HepG2 (cell line): Measurements from ENCODE around the gene IL1R1. TPM values are rescaled to one million over a fixed set of nuclear protein-coding genes. Genes with fewer than 3 reads are reported as not detected.

Experiments used
- ATF7-NPFF ChIP-seq: sonication (generic); formaldehyde crosslinking; IDR thresholded peaks from 2 replicates; pipeline ENCODE4 v1.8.1; 2023; ENCODE audit warnings: mild to moderate bottlenecking, low read depth, missing genetic modification reagents, moderate library complexity
- BORCS8-MEF2B ChIP-seq: sonication (generic); formaldehyde crosslinking; IDR thresholded peaks from 2 replicates; pipeline ENCODE4 v1.8.0; 2022; ENCODE audit warnings: mild to moderate bottlenecking, missing genetic modification reagents
- HNF4A ChIP-seq: sonication (generic); formaldehyde crosslinking; IDR thresholded peaks from 2 replicates; pipeline ENCODE4 v1.4.0; 2020; ENCODE audit warnings: missing genetic modification reagents
- KLF16 ChIP-seq, 2 experiments: sonication (generic) in 1 of 2; formaldehyde crosslinking in 1 of 2; IDR thresholded peaks; 2 replicates each; pipeline versions ENCODE4 v1.6.1 to v1.8.0; 2016 to 2023; ENCODE audit warnings: missing genetic modification reagents in 2 of 2, missing compliant biosample characterization in 1 of 2
- MXD3 ChIP-seq: IDR thresholded peaks from 2 replicates; pipeline ENCODE4 v1.6.1; 2016; ENCODE audit warnings: mild to moderate bottlenecking, missing biosample characterization, missing genetic modification reagents
- REST ChIP-seq, 2 experiments: IDR thresholded peaks; 2 replicates each; pipeline ENCODE4 v1.6.1; 2011 to 2012; ENCODE audit warnings: low read length in 2 of 2, borderline replicate concordance in 1 of 2, low read depth in 1 of 2, mild to moderate bottlenecking in 1 of 2, moderate library complexity in 1 of 2
- ZFP36 ChIP-seq: fragments of 150-350 bp; IDR thresholded peaks from 2 replicates; pipeline ENCODE4 v1.6.1; 2018; ENCODE audit warnings: borderline replicate concordance, low read length, low read depth; ENCODE audit not compliant: partially characterized antibody
- ZNF513 ChIP-seq: sonication (generic); formaldehyde crosslinking; conservative IDR thresholded peaks from 2 replicates; pipeline ENCODE4 v1.5.0; 2020; ENCODE audit warnings: missing genetic modification reagents
- ZNF670 ChIP-seq: sonication (generic); formaldehyde crosslinking; IDR thresholded peaks from 2 replicates; pipeline ENCODE4 v1.8.0; 2022; ENCODE audit warnings: mild to moderate bottlenecking, missing genetic modification reagents, borderline replicate concordance
- polyA plus RNA-seq, 8 experiments: library from polyadenylated mRNA; depleted of rRNA in 3 of 8; stranded (reverse) in 7 of 8; unstranded in 1 of 8; fragments of >200 nt; fragmentation: Illumina TruSeq in 4 of 8; extraction: Trizol in 4 of 8; gene quantifications; 2 replicates each; pipeline versions ENCODE4 v1.2.1 to v1.2.3, GENCODE V29; 2011 to 2016; ENCODE audit warnings: low read depth in 4 of 8, missing spikeins in 1 of 8, mixed read lengths in 1 of 8; ENCODE audit not compliant: insufficient read depth in 1 of 8
- total RNA-seq, 5 experiments: library from RNA; depleted of rRNA; stranded (reverse); fragments of >200 nt; fragmentation: Illumina TruSeq; extraction: Trizol; gene quantifications; 2 replicates each; pipeline ENCODE4 v1.2.3, GENCODE V29; 2016; ENCODE audit warnings: low read depth in 1 of 5

The IL1R1 gene
- total and polyA plus RNA-seq, 2 of the 13 experiments (the other 11 are each of a cell fraction or from before 2014, with no cell fraction given) = 38.0 to 93.1 TPM

GRCh38 chr2:102137138-102137537, 5.4 kb upstream of the IL1R1 start (continued):
- TF ChIP-seq ATF7-NPFF (CRISPR knock-in tag) = no peak
- TF ChIP-seq ZNF513 (CRISPR knock-in tag) = no peak
- no peak for TF ChIP-seq HNF4A (CRISPR knock-in tag)
- TF ChIP-seq BORCS8-MEF2B (CRISPR knock-in tag) = no peak
- no peak for TF ChIP-seq ZNF670 (CRISPR knock-in tag)
- no peak for TF ChIP-seq ZFP36
- TF ChIP-seq REST (IDR thresholded peaks at IDR 0.05; ENCODE audit: borderline replicate concordance in 1 of 2, low read depth in 1 of 2, low read length in 2 of 2) = no peak
- TF ChIP-seq MXD3 (CRISPR knock-in tag) = no peak
- TF ChIP-seq KLF16 (CRISPR knock-in tag; IDR thresholded peaks at IDR 0.05) = no peak
